ENCODE measurements around the gene XPNPEP1.

The XPNPEP1 gene

GRCh38 chr10:109947111-109947920 is 24.0 kb upstream of the XPNPEP1 start:
- Histone ChIP-seq H3K9me2 (replicated peaks; ENCODE audit: control insufficient read depth, low read length) (no peaks in the 10 kb centered on the region), H3K27me3 (ENCODE audit: control insufficient read depth, low read length) (no peaks in the 10 kb centered on the region)
- TF ChIP-seq, protein P1, sequence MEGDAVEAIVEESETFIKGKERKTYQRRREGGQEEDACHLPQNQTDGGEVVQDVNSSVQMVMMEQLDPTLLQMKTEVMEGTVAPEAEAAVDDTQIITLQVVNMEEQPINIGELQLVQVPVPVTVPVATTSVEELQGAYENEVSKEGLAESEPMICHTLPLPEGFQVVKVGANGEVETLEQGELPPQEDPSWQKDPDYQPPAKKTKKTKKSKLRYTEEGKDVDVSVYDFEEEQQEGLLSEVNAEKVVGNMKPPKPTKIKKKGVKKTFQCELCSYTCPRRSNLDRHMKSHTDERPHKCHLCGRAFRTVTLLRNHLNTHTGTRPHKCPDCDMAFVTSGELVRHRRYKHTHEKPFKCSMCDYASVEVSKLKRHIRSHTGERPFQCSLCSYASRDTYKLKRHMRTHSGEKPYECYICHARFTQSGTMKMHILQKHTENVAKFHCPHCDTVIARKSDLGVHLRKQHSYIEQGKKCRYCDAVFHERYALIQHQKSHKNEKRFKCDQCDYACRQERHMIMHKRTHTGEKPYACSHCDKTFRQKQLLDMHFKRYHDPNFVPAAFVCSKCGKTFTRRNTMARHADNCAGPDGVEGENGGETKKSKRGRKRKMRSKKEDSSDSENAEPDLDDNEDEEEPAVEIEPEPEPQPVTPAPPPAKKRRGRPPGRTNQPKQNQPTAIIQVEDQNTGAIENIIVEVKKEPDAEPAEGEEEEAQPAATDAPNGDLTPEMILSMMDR (IDR thresholded peaks at IDR 0.05; ENCODE audit: low read depth, low read length, poor library complexity, severe bottlenecking) = no peak
- no peak for TF ChIP-seq EZH2phosphoT487 (IDR thresholded peaks at IDR 0.05; ENCODE audit: borderline replicate concordance, low read length)

GRCh38 chr10:109946680-109947079 is 23.4 kb upstream of the XPNPEP1 start:
- H3K79me2 ChIP-seq (ENCODE audit: control insufficient read depth, low read length) = no peaks in the 10 kb centered on the region
- no peak for TF ChIP-seq EZH2phosphoT487 (IDR thresholded peaks at IDR 0.05; ENCODE audit: borderline replicate concordance, low read length)
- TF ChIP-seq, protein P1 (IDR thresholded peaks at IDR 0.05; ENCODE audit: low read depth, low read length, poor library complexity, severe bottlenecking) = no peak
- H3K4me2 ChIP-seq (ENCODE audit: low read length) = no peak overlapping the region
- H3K36me3 ChIP-seq (ENCODE audit: control insufficient read depth, low read length) = no peaks in the 10 kb centered on the region
- no peaks in the 10 kb centered on the region for H3F3A ChIP-seq (ENCODE audit: control insufficient read depth, insufficient read depth)
- H3K9me3 ChIP-seq (ENCODE audit: control insufficient read depth, insufficient read depth, low read length) = no peaks in the 10 kb centered on the region
- no peaks in the 10 kb centered on the region for H3K4me1 ChIP-seq (ENCODE audit: control insufficient read depth, low read length)
- H4K20me1 ChIP-seq (ENCODE audit: control insufficient read depth, insufficient read depth, low read depth, low read length) = no peaks in the 10 kb centered on the region
- no peak overlapping the region for H3K27ac ChIP-seq (ENCODE audit: low read depth, low read length)
- no peak overlapping the region for H3K4me3 ChIP-seq (ENCODE audit: low read length)
- no peaks in the 10 kb centered on the region for H3K27me3 ChIP-seq (ENCODE audit: control insufficient read depth, low read length)
- H3K9me2 ChIP-seq (replicated peaks; ENCODE audit: control insufficient read depth, low read length) = no peaks in the 10 kb centered on the region

More at GRCh38 chr10:109947111-109947920, 24.0 kb upstream of the XPNPEP1 start:
- Histone ChIP-seq H3F3A (ENCODE audit: control insufficient read depth, insufficient read depth) (no peaks in the 10 kb centered on the region), H3K4me2 (ENCODE audit: low read length) (no peak overlapping the region), H4K20me1 (ENCODE audit: control insufficient read depth, insufficient read depth, low read depth, low read length) (no peaks in the 10 kb centered on the region), H3K9me3 (ENCODE audit: control insufficient read depth, insufficient read depth, low read length) (no peaks in the 10 kb centered on the region), H3K36me3 (ENCODE audit: control insufficient read depth, low read length) (no peaks in the 10 kb centered on the region), H3K27ac (ENCODE audit: low read depth, low read length) (no peak overlapping the region), H3K79me2 (ENCODE audit: control insufficient read depth, low read length) (no peaks in the 10 kb centered on the region), H3K4me1 (ENCODE audit: control insufficient read depth, low read length) (no peaks in the 10 kb centered on the region), H3K4me3 (ENCODE audit: low read length) (no peak overlapping the region)

GRCh38 chr10:109945473-109946177 is 22.3 kb upstream of the XPNPEP1 start:
- no peak overlapping the region for H3K4me3 ChIP-seq (ENCODE audit: low read length)
- H3K27ac ChIP-seq (ENCODE audit: low read depth, low read length) = no peak overlapping the region
- no peaks in the 10 kb centered on the region for H3K9me2 ChIP-seq (replicated peaks; ENCODE audit: control insufficient read depth, low read length)
- no peak for TF ChIP-seq EZH2phosphoT487 (IDR thresholded peaks at IDR 0.05; ENCODE audit: borderline replicate concordance, low read length)
- no peaks in the 10 kb centered on the region for H3K79me2 ChIP-seq (ENCODE audit: control insufficient read depth, low read length)
- H3K4me1 ChIP-seq (ENCODE audit: control insufficient read depth, low read length) = no peaks in the 10 kb centered on the region
- no peaks in the 10 kb centered on the region for H3F3A ChIP-seq (ENCODE audit: control insufficient read depth, insufficient read depth)
- no peaks in the 10 kb centered on the region for H3K9me3 ChIP-seq (ENCODE audit: control insufficient read depth, insufficient read depth, low read length)
- no peaks in the 10 kb centered on the region for H3K36me3 ChIP-seq (ENCODE audit: control insufficient read depth, low read length)
- no peak overlapping the region for H3K4me2 ChIP-seq (ENCODE audit: low read length)
- no peaks in the 10 kb centered on the region for H4K20me1 ChIP-seq (ENCODE audit: control insufficient read depth, insufficient read depth, low read depth, low read length)
- H3K27me3 ChIP-seq (ENCODE audit: control insufficient read depth, low read length) = no peaks in the 10 kb centered on the region

DNA sequence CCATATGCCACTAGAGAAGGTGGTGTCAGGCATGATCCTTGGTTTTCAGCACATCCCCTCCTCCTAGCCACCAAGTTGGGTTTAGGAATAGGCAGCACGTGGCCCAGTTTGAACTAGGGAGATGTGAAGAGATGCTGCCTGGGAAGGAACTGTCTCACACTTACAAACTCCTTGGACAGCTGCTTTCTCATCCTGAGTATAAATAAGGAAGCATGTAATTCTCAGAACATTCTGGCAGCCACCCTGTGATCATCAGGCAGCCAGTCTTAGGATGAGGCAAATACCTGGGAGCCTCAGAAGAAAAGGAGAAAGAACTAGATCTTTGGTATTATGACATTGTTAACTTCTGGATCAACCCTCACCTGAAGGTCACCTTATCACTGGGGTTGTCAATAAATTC is 21.3 kb upstream of the XPNPEP1 start:
- no peaks in the 10 kb centered on the region for H4K20me1 ChIP-seq (ENCODE audit: control insufficient read depth, insufficient read depth, low read depth, low read length)
- H3K27me3 ChIP-seq (ENCODE audit: control insufficient read depth, low read length) = no peaks in the 10 kb centered on the region
- no peaks in the 10 kb centered on the region for H3F3A ChIP-seq (ENCODE audit: control insufficient read depth, insufficient read depth)
- no peak overlapping the region for H3K4me2 ChIP-seq (ENCODE audit: low read length)
- no peaks in the 10 kb centered on the region for H3K9me3 ChIP-seq (ENCODE audit: control insufficient read depth, insufficient read depth, low read length)
- no peak for TF ChIP-seq EZH2phosphoT487 (IDR thresholded peaks at IDR 0.05; ENCODE audit: borderline replicate concordance, low read length)
- TF ChIP-seq, protein P1 (IDR thresholded peaks at IDR 0.05; ENCODE audit: low read depth, low read length, poor library complexity, severe bottlenecking) = no peak
- no peaks in the 10 kb centered on the region for H3K9me2 ChIP-seq (replicated peaks; ENCODE audit: control insufficient read depth, low read length)
- no peak overlapping the region for H3K4me3 ChIP-seq (ENCODE audit: low read length)
- no peaks in the 10 kb centered on the region for H3K79me2 ChIP-seq (ENCODE audit: control insufficient read depth, low read length)
- H3K4me1 ChIP-seq (ENCODE audit: control insufficient read depth, low read length) = no peaks in the 10 kb centered on the region
- H3K36me3 ChIP-seq (ENCODE audit: control insufficient read depth, low read length) = no peaks in the 10 kb centered on the region
- no peak overlapping the region for H3K27ac ChIP-seq (ENCODE audit: low read depth, low read length)

Measured in DOHH2 (cell line).